HEK293T (cell line): ENCODE data around the gene PGBD4.

Experiments
- CTCF ChIA-PET: fragments of 350-600 bp; formaldehyde crosslinking; extraction: SDS; loops from one replicate; lab custom pipeline; 2021; ENCODE audit warnings: antibody characterized with exemption, inconsistent platforms; lab: Yijun Ruan, JAX
- POLR2A ChIA-PET: fragments of 350-600 bp; formaldehyde crosslinking; extraction: SDS; loops from one replicate; lab custom pipeline; 2020; ENCODE audit warnings: antibody characterized with exemption, inconsistent platforms; lab: Yijun Ruan, JAX
- DNase-seq: peaks from one replicate; pipeline ENCODE4 v3.0.0; 2012; ENCODE audit warnings: mixed read lengths; ENCODE audit errors: extremely low spot score
- ARNT ChIP-seq: fragments of 450-650 bp; IDR thresholded peaks from 2 replicates; pipeline ENCODE4 v1.6.1; 2017; ENCODE audit warnings: mild to moderate bottlenecking
- BHLHE40 ChIP-seq: fragments of 450-650 bp; IDR thresholded peaks from 2 replicates; pipeline ENCODE4 v1.6.1; 2016; ENCODE audit warnings: mild to moderate bottlenecking, moderate library complexity, borderline replicate concordance
- CTBP1 ChIP-seq: fragments of 450-650 bp; IDR thresholded peaks from 2 replicates; pipeline ENCODE4 v1.6.1; 2016; ENCODE audit warnings: borderline replicate concordance
- ELF4 ChIP-seq: fragments of 450-650 bp; IDR thresholded peaks from 2 replicates; pipeline ENCODE4 v1.6.1; 2017; ENCODE audit warnings: antibody characterized with exemption
- FOXA1 ChIP-seq: fragments of 450-650 bp; IDR thresholded peaks from 2 replicates; pipeline ENCODE4 v1.6.1; 2016; ENCODE audit warnings: mild to moderate bottlenecking
- FOXK2 ChIP-seq: fragments of 450-650 bp; IDR thresholded peaks from 2 replicates; pipeline ENCODE4 v1.6.1; 2016; ENCODE audit warnings: mild to moderate bottlenecking
- FOXM1 ChIP-seq: fragments of 450-650 bp; IDR thresholded peaks from 2 replicates; pipeline ENCODE4 v1.6.1; 2017; ENCODE audit warnings: mild to moderate bottlenecking, borderline replicate concordance
- HDGF ChIP-seq: fragments of 450-650 bp; IDR thresholded peaks from 2 replicates; pipeline ENCODE4 v1.6.1; 2017; ENCODE audit warnings: antibody characterized with exemption, borderline replicate concordance
- L3MBTL2 ChIP-seq: fragments of 450-650 bp; conservative IDR thresholded peaks from 2 replicates; pipeline ENCODE4 v1.6.1; 2016; ENCODE audit warnings: mild to moderate bottlenecking
- LEF1 ChIP-seq: fragments of 450-650 bp; IDR thresholded peaks from 2 replicates; pipeline ENCODE4 v1.6.1; 2017; ENCODE audit warnings: mild to moderate bottlenecking, borderline replicate concordance
- NFRKB ChIP-seq: fragments of 450-650 bp; IDR thresholded peaks from 2 replicates; pipeline ENCODE4 v1.6.1; 2016; ENCODE audit warnings: mild to moderate bottlenecking, moderate library complexity
- SP1 ChIP-seq: fragments of 450-650 bp; IDR thresholded peaks from 2 replicates; pipeline ENCODE4 v1.6.1; 2017
- SUZ12 ChIP-seq: fragments of 450-650 bp; IDR thresholded peaks from 2 replicates; pipeline ENCODE4 v1.6.1; 2016; ENCODE audit warnings: mild to moderate bottlenecking
- TARDBP ChIP-seq: fragments of 450-650 bp; IDR thresholded peaks from 2 replicates; pipeline ENCODE4 v1.6.1; 2016
- ZNF384 ChIP-seq: fragments of 450-650 bp; IDR thresholded peaks from 2 replicates; pipeline ENCODE4 v1.6.1; 2016
- TF ChIP-seq, protein P1 (sequence below): fragments of 450-650 bp; IDR thresholded peaks from 2 replicates; pipeline ENCODE4 v1.6.1; 2016

PGBD4 gene

DNA sequence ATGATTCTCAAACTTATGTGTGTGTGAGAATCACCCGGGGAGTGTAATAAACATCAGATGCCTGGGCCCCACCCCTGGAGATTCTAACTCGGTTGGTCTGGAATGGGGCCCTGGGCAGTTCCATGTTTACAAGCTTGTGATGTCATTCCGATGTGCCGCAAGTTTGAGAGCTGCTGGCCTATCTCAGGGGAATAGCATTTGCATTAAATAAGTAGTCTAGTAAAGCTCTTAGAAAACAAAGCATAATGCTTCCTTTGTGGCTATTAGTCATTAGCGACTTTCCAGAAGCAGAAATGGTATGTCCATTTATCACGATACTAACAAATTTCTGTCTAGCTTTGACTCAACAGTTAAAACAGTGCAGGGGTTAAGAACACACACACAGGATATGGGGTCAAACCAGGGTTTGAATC, 20.9 kb downstream of the PGBD4 start:
- ChIA-PET POLR2A (no interaction called here), CTCF (no interaction called here)
- TF ChIP-seq, protein P1, sequence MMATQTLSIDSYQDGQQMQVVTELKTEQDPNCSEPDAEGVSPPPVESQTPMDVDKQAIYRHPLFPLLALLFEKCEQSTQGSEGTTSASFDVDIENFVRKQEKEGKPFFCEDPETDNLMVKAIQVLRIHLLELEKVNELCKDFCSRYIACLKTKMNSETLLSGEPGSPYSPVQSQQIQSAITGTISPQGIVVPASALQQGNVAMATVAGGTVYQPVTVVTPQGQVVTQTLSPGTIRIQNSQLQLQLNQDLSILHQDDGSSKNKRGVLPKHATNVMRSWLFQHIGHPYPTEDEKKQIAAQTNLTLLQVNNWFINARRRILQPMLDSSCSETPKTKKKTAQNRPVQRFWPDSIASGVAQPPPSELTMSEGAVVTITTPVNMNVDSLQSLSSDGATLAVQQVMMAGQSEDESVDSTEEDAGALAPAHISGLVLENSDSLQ: no peak
- TF ChIP-seq FOXA1 (no peak), HDGF (no peak), ELF4 (no peak), FOXK2 (no peak), ARNT (no peak), SUZ12 (no peak), SP1 (no peak), TARDBP (no peak), NFRKB (no peak), L3MBTL2 (no peak), LEF1 (no peak), ZNF384 (no peak), CTBP1 (no peak), FOXM1 (no peak), BHLHE40 (no peak)
- no peak for DNase-seq

DNA sequence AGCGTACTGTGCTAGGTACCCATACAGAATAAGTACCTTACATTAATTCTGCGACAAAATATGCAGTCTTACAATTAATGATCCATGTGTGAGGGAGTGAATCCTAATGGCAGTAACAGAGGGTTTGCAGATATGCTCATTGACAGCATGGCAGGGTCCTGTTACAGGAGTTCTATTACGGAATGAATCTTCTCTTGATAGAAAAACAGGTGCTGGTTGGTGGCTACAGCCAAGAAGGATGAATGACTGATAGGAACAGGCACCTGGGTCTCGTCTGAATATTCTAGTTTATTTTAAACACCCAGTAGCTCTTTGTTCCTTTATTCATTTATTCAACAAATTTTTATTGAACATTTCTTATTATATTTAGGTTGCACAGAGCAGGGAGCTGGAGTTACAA, 22.8 kb downstream of the PGBD4 start:
- no peak for DNase-seq
- ChIA-PET CTCF (no interaction called here), POLR2A (no interaction called here)
- TF ChIP-seq NFRKB: no peak
- TF ChIP-seq, protein P1: no peak
- TF ChIP-seq SP1: no peak
- TF ChIP-seq TARDBP: no peak
- TF ChIP-seq L3MBTL2: no peak
- TF ChIP-seq CTBP1: no peak
- no peak for TF ChIP-seq ZNF384
- TF ChIP-seq ELF4: no peak
- TF ChIP-seq ARNT: no peak
- TF ChIP-seq FOXA1: no peak
- no peak for TF ChIP-seq BHLHE40
- TF ChIP-seq LEF1: no peak
- no peak for TF ChIP-seq SUZ12
- no peak for TF ChIP-seq HDGF

DNA sequence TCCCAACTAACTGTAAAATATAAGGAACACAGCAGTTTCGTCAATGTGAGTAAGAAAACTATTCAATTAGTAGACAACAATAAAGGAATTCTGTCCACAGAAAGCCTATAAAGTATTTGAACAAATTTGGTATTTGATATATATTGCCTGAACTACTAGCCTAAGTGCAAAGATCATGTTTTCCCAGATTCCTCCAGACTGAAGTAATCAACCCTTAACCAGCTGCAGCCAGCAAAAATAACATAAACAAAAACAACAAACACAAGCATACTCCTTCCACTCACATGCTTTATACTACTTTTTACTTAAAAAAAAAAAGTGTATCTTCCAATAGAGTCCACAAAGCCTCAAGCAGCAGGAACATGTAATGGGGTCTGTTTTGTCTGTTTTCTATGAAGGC, 24.1 kb downstream of the PGBD4 start:
- no peak for DNase-seq
- POLR2A ChIA-PET: no interaction called here
- CTCF ChIA-PET: interaction anchor here (0.6 kb wide), 1 partner anchor 314 kb away, joined by 5 read pairs; no protein-coding TSS in a partner anchor
- TF ChIP-seq ZNF384 (no peak), ELF4 (no peak), FOXA1 (no peak), LEF1 (no peak), ARNT (no peak), L3MBTL2 (no peak), TARDBP (no peak), BHLHE40 (no peak), SUZ12 (no peak), FOXK2 (no peak), FOXM1 (no peak), NFRKB (no peak), HDGF (no peak), SP1 (no peak), CTBP1 (no peak)
- TF ChIP-seq, protein P1: no peak

DNA sequence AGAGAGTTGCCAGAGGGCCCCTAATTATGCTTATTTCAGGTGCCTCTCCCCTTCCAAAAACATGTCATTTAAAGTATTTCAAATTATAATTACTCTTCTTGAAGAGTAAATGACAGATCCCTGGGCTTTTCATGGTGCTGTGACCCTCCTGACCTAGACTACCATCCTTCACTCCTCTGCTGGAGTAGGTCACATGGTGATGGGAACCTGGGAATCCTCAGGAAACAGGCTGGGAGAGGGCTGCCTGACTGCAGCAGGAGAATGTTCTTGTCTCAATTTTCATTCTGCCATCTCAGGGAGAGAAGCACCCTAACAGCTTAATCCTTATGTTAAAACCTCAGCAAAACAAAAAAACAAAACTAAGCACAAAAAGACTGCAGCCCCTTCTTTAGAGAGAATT, 24.6 kb downstream of the PGBD4 start:
- ChIA-PET CTCF (interaction anchor here (0.6 kb wide), 1 partner anchor 315 kb away, joined by 5 read pairs; no protein-coding TSS in a partner anchor), POLR2A (no interaction called here)
- TF ChIP-seq NFRKB (no peak), FOXM1 (no peak), L3MBTL2 (no peak), SUZ12 (no peak), ZNF384 (no peak), BHLHE40 (no peak), CTBP1 (no peak), FOXA1 (no peak), LEF1 (no peak), TARDBP (no peak), ELF4 (no peak), FOXK2 (no peak), HDGF (no peak), SP1 (no peak), ARNT (no peak)
- TF ChIP-seq, protein P1: no peak
- no peak for DNase-seq

DNA sequence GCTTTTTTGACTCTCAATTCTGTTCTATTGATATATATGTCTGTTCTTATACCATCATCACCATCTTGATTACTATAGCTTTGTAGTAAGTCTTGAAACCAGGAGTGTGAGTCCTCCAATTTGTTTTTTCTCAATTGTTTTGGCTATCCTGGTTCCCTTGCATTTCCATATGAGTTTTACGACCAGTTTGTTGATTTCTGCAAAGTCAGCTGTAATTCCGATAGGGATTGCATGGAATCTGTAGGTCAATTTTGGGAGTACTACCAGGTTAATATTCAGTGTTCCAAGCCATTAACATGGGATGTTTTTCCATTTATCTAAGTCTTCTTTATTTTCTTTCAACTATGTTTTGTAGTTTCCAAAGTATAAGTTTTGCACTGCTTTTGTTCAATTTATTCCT, 27.0 kb downstream of the PGBD4 start:
- TF ChIP-seq TARDBP (no peak), SP1 (no peak), ARNT (no peak)
- DNase-seq: no peak
- CTCF ChIA-PET: no interaction called here
- POLR2A ChIA-PET: no interaction called here
